ENCODE measurements around the gene KIF2C.
"Not testable (repeated sequence)": the region's sequence is repeated elsewhere in the genome, so short reads cannot be mapped to it uniquely, and the experiment has no call there.

Gene KIF2C

DNA sequence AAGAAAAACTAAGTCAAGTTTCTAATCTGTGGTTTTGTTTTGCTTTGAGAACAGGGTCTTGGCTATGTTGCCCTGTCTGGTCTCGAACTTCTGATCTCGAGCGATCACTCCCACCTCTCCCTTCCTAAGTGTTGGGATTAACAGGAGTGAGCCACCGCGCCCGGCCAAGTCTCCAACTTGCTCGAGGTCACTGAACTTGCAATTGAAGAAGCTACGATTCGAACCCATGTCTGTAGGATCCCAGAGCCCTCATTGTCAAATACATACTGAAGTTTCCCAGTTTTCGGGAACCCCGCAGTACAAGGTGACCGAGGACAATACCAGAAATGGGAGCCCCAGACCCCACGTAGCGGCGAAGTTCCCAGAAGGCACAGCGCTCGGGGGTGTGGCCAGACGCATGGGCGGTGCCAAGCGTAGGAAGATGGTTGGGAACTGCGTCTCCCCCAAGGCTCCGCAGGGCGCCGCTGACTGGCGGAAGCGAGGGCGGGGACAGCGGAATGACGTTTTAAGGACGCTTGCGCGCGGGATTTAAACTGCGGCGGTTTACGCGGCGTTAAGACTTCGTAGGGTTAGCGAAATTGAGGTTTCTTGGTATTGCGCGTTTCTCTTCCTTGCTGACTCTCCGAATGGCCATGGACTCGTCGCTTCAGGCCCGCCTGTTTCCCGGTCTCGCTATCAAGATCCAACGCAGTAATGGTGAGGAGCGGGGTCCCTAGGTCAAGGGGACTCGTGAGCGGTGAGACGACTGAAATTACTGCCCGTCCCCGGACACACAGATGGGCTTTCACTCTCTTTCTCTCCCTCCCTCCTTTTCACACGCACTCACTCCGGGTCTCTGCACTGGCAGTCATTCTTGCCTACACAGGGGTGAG lies at the start of gene KIF2C:
TSS of gene KIF2C (plus strand) at position 531 of the 872 bp plus-strand sequence. CDS start at position 627, 96 bp downstream.
- DNase-seq = peak; percentile 99

- peak; percentile 17 for DNase-seq
These were observed 46.5 kb upstream of the KIF2C start for GRCh38 chr1:44693159-44693558.

DNA sequence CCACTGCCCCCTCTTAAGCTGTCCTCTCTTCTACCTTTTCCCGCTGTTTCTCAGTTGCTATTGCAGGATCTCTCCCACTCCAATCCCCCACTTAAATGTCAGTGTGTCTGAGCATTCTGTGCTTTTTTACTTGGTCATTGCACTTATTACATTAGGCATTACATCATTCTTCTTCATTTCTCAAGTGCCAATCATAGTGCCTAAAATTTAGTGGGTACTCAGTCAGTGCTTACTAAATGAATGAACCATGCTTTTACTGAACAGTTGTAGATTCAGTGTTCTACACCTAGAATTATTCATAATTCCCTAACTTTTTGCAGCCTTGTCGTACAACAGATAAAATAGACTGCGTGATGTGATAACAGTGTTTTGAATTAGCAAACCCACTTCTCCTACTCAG lies 45.7 kb upstream of the KIF2C start:
- no peak for DNase-seq

DNA sequence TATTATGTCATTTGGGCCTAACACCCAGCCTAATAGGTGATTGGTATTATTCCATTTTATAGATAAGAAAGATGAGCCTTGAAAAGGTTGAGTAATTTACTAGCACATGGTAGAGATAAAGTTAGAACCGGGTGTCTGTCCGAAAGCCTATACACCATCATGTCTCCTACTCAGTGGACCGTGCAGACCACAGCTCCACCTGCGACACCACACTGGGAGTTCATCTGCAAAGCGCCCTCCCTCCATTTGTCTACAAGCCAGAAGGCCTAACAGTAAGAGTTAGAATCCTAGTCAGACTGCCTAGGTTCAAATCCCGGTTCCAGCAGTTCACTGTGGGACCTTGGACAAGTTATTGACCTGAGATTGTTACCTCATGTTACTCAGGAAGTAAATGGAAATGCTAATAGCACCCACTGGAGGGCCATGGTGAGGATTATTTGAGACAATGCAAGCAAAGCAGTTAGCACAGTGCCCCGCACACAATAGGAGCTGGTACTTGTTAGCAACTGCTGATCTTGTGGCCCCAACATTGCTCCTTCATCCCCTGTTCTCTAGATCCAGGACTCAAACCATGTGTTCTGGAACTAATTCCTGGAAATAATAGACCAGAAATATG lies 44.7 kb upstream of the KIF2C start:
- no peak for DNase-seq

DNA sequence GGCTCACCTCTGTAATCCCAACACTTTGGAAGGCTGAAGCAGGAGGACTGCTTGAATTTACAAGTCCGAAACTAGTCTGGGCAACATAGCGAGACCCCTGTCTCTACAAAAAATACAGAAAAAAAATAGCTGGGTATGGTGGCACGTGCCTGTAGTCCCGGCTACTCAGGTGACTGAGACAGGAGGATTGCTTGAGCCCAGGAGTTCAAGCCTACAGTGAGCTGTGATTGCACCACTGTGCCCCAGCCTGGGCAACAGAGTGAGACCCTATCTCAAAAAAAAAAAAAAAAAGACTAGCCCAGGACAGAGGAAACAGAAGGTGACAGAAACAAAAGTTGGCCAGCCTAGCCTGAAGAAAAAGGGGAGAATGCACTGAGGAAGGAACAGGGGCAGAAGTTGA lies 44.0 kb upstream of the KIF2C start:
- no peak for DNase-seq

- DNase-seq = no peak
These were observed 43.5 kb upstream of the KIF2C start for GRCh38 chr1:44696101-44696500.

GRCh38 chr1:44696789-44697345 lies 42.8 kb upstream of the KIF2C start:
- DNase-seq = peak; percentile 60

- no peak for DNase-seq
These were observed 41.5 kb upstream of the KIF2C start for GRCh38 chr1:44698138-44698537.

GRCh38 chr1:44699375-44699774 lies 40.3 kb upstream of the KIF2C start:
- DNase-seq = not testable (repeated sequence)

DNA sequence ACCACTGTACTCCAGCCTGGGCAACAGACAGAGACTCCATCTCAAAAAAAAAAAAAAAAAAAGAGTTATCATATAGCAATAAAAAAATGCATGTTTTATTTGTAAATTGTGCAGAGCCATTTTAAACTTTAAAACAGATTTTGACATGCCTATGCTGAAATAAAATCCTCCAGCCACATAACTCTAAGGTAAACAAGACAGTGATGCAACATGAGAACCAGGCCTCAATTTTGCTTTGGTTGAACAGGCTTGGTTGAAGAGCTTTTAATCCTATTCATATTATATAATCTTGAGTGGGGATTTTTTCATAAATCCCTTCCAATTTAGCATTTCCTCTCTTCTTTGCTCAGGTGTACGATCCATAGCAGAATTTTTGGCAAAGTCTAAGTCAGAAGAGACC lies 39.1 kb upstream of the KIF2C start:
- DNase-seq = no peak

GRCh38 chr1:44701141-44701573 lies 38.5 kb upstream of the KIF2C start:
- no peak for DNase-seq

DNA sequence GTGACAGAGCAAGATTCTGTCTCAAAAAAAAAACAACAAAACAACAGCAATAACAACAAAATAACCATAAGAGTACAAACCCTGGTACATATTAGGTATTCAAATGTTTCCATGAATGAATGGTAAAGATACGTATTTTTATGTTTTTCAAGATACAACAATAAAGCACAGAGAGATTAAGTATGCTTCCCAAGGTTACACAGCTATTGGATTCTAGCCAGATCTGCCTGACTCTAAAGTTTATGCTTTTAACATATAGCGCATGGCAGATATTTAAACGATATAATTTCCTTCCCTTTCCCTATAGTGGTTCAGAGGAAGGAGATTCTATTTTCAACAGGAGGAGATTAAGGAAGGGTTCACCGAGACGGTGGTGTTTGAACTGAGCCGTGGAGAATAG lies 34.2 kb upstream of the KIF2C start:
- no peak for DNase-seq

GRCh38 chr1:44705938-44706337 lies 33.7 kb upstream of the KIF2C start:
- no peak for DNase-seq

GRCh38 chr1:44707112-44707881 lies 32.3 kb upstream of the KIF2C start:
- no peak for DNase-seq

GRCh38 chr1:44707959-44708831 lies 31.4 kb upstream of the KIF2C start:
- DNase-seq = peak; percentile 37

GRCh38 chr1:44713321-44713781 lies 26.3 kb upstream of the KIF2C start:
- no peak for DNase-seq

DNA sequence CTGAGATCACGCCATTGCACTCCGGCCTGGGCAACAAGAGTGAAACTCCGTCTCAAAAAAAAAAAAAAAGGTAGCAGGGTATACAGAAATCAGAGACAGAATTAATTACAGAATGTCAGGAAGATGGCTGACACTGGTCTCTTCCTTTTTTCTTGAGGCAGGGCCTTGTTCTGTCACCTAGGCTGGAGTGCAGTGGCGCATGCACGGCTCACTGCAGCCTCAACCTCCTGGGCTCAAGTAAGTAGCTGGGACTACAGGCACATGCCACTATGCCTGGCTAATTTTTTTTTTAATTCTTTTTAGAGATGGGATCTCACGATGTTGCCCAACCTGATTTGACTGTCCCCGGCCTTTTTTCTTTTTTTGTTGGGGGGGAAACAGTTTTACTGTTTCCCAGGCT lies 25.1 kb upstream of the KIF2C start:
- no peak for DNase-seq

GRCh38 chr1:44714944-44715571 lies 24.6 kb upstream of the KIF2C start:
- peak; percentile 74 for DNase-seq

GRCh38 chr1:44717156-44717555 lies 22.5 kb upstream of the KIF2C start:
- no peak for DNase-seq

DNA sequence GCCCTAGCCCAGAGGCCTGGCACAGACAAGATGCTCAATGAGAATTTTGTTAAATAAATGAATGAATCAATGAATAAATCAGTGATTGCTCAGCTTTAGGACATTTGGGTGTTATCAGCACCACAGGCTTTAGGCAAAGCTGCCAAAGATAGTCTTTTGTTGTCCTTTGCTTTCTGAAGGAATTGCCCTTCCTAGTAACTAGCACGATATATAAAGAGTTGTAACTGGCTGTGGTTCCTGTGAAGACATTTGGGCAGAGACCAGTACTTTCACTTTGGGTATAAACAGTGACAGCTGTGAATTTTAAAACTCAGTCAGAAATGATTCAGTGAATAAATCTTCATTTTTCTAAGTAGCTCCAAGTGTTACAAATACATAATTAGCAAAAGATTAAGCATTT lies 22.0 kb upstream of the KIF2C start:
- DNase-seq = no peak

DNA sequence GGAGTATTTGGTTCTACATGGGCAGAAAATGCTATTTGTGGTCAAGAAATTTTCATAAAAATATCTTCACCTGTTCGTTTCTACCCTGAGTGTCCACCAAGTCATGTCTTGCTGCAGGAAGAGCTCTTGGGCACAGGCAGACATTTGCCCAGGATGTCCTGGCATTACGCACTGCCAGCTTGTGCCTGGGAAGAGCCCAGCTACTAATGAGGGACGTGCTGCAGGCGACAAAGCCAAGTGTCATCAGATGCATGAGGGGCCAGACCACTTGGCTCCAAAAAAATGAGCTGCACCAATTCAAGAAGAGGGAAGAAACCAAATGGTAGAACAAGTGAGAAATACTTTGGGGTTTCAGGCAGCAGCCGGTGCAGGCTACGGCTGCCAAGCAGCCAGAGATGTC lies 21.5 kb upstream of the KIF2C start:
- DNase-seq = no peak

DNA sequence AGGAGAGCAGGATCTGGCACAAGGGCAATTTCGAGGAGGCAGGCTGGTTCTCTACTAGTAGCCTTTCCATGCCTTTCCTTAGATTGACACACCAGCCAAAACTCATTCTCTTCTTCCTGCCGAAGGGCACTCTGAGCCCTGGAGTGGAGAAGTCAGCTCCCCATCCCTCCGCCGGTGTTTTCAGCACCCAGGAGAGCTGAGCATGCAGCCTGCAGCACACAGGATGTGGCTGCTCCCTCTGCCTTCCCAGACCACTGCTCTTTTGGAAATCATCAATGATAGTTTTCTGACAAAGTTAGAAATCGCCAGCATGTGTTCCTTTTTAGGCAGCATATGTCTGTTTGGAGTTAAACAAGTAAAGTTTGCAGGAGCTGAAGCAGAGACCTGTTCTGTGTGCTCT lies 20.3 kb upstream of the KIF2C start:
- DNase-seq = no peak

Data from activated CD4-positive, alpha-beta T cell treated with anti-CD3 and anti-CD28 coated beads for 48 hours (primary cell).